ENCODE data around the gene PYCARD.

- no peak for TF ChIP-seq EP300 (IDR thresholded peaks at IDR 0.05)
- no peak for TF ChIP-seq CTCF (IDR thresholded peaks at IDR 0.05)
- no peak for TF ChIP-seq POLR2AphosphoS5 (IDR thresholded peaks at IDR 0.05)
- no peak for TF ChIP-seq POLR2A (IDR thresholded peaks at IDR 0.05)
Observed at GRCh38 chr16:31186930-31187807, 15.4 kb downstream of the PYCARD start.
